ENCODE results near the gene INO80D.
"Not testable (repeated sequence)": the region's sequence is repeated elsewhere in the genome, so short reads cannot be mapped to it uniquely, and the experiment has no call there.

The INO80D gene

GRCh38 chr2:206083602-206084438, 2.2 kb downstream of the INO80D start:
- DNase-seq, result no peak

DNA sequence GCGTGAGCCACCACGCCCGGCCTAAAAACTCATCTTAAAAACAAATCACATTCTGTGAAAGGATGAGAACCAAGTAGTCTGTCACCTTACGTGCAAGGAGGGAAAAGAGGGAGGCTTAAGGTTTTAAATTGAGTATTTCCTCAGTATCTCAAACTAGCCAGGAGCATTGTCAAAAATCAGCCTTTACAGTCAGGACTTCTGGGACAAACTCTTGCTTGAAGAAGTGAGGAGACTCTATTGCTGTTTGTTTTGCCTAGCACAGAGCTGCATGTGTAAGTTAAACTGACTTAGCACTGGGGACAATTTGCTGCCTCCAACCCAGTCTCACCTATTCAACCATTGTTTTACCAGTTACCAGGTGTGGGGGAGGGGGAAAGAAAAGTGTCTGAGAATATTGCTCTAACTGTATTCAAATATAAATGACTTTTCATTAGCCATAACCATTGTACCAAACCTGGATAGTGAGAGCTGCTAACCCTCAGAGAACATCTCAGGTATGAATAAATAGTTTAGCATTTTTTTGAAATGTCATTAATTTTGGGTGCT, 3.6 kb downstream of the INO80D start:
- DNase-seq, result no peak

DNA sequence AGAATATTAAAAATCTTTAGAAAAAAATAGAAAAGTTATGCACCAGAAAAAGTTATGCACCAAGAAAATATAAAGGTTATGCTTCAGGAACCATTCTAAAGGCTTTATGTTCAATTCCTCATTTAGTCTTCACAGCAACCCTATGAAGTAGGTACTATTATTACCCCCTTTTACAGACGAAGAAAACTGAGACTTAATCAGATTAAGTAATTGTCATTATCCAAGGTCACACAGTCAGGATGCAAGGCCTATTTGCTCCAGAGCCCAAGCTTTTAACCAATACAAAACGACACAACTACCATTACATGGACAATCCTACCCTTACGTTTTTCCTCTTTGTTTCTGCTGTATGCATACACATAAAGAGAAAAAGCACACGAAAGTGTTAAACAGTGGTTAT, 5.0 kb downstream of the INO80D start:
- no peak for DNase-seq

- DNase-seq, result no peak
Measured at GRCh38 chr2:206079699-206080465, 6.1 kb downstream of the INO80D start.

DNA sequence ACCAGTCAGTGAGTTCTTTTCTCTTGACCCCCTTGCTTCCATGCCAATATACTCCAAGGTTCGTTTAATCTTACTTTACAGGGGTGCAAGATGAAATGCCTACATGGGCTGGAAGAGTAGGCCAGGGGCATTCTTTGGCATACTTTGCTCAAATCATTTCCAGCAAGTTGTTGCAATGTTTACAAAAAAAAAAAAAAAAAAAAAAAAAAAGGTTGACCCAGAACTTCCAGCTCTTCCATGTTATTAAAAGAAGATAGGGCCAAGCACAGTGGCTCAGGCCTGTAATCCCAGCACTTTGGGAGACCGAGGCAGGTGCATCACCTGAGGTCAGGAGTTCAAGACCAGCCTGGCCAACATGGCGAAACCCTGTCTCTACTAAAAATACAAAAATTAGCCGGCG, 8.1 kb downstream of the INO80D start:
- DNase-seq, result not testable (repeated sequence)

GRCh38 chr2:206075113-206075512, 10.9 kb downstream of the INO80D start:
- no peak for DNase-seq

DNA sequence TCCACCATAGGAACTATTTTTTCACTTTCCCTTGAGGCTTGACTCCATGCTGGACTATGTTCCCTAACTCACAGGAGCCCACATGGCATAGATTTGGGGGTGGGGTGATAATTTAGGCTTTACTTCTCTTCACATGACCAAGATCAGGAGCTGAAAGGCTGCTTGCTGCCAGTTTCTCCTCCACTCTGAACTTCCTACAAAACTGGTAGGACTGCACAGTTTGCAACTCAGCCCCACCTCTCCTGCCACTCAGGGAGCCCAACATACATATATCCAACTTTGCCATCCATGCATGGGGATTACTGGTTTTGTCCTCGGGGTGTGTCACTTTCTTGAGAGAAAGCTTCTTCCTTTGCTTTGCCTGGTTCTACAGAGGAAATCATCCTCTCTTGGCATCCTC, 14.2 kb downstream of the INO80D start:
- no peak for DNase-seq

DNA sequence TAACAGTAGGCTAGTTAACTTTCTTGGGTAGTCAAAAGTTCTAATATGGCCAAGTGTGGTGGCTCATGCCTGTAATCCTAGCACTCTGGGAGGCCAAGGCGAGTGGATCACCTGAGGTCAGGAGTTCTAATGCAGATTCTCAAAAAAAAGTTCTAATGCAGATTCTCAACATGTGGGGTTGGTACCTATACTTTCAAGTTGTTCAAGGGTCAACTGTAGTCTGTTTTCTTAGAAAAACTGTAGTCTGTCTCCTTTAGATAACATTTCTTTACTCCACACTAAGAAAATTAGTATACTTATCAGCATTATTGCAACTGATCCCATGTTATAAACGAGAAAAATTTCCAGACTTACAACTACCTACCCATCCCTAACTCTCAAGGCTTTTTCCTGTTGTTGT, 16.6 kb downstream of the INO80D start:
- no peak for DNase-seq

DNA sequence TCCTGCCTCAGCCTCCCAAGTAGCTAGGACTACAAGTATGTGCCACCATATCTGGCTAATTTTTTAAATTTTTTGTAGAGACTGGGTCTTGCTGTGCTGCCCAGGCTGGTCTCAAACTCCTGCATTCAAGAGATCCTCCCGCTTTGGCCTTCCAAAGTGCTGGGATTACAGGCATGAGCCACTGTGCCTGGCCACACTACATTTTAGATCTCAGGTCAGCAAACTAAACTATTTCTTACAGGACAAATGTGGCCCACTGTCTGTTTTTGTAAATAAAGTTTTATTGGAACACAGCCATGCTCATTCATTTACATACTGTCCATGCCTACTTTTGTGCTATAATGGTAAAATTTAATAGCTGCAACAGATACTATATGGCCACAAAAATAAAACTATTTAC, 17.8 kb downstream of the INO80D start:
- no peak for DNase-seq

- no peak for DNase-seq
Measured at GRCh38 chr2:206064077-206064476, 21.9 kb downstream of the INO80D start.

DNA sequence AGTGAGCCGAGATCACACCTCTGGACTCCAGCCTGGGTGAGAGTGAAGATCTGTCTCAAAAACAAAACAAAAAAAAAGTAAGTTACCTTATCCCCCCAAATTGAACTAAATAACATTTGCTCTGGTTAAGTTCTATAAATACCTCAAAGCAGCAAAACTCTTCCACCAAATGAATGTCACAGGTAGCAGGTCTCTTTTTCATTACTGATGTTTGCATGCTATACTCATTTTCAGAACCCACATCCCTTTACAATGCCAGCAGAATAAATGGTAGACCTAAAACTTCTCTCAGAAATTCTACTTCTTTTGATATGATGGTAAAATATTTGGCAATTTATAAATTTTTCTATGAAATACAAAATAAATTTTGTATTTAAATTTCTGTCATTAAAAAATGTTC, 22.3 kb downstream of the INO80D start:
- DNase-seq, result no peak

- no peak for DNase-seq
Measured at GRCh38 chr2:206062724-206063123, 23.2 kb downstream of the INO80D start.

- DNase-seq, result no peak
Measured at GRCh38 chr2:206056286-206056685, 29.7 kb downstream of the INO80D start.

DNA sequence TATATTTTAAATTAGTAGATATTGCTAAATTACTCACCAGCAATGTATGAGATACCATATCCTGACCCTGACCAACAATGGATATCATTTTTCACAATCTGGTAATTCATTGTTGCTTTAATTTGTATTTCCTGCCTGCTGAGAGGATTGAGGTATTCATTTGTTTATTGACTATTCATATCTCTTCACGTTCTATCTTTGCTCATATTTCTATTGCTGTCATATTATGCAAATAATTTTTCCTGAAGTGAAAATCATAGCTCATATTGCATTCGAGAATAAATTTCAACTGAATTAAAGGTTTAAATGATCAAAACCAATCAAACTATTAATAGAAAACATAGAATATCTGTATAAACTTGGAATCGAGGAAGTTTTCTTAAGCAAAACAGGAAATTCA, 31.0 kb downstream of the INO80D start:
- DNase-seq, result no peak

DNA sequence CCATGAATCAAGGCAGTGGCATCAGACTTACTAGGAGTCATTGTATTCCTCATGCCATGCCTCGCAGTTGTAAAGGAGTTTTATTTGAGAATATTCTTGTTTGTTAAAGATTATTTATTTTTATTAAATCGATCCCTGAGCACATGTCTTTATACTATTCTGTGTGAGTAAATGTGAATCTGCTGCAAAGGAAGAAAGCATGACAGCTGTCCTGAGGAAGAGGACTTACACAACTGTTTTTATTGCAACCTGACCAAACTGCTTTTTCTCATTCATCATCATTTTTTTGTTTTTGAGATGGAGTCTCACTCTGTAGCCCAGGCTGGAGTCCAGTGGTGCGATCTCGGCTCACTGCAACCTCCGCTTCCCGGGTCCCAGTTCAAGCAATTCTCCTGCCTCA, 34.1 kb downstream of the INO80D start:
- DNase-seq, result no peak

- no peak for DNase-seq
Measured at GRCh38 chr2:206049392-206049791, 36.6 kb downstream of the INO80D start.

DNA sequence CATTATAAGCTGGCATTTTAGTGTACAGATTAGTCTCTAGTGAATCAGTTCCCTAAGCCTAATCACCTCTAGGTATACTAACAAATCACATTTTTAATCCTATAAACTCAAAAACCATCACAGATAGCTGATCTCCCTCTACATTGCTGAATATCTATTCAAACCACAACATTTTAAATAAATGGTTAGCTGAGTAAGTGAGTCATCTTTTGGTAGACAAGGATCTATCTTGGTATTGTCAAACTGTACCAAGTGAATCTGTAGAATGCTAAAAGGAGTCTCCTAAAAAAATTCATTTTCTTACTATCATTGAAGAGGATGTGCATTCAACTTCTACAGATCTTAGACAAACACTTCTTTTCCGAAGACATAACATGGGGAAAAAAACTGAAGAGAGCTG, 40.7 kb downstream of the INO80D start:
- no peak for DNase-seq

GRCh38 chr2:206040525-206040924, 45.4 kb downstream of the INO80D start:
- DNase-seq, result no peak

- DNase-seq, result not testable (repeated sequence)
Measured at GRCh38 chr2:206035393-206035792, 50.6 kb downstream of the INO80D start.

- not testable (repeated sequence) for DNase-seq
Measured at GRCh38 chr2:206033452-206033851, 52.5 kb downstream of the INO80D start.

DNA sequence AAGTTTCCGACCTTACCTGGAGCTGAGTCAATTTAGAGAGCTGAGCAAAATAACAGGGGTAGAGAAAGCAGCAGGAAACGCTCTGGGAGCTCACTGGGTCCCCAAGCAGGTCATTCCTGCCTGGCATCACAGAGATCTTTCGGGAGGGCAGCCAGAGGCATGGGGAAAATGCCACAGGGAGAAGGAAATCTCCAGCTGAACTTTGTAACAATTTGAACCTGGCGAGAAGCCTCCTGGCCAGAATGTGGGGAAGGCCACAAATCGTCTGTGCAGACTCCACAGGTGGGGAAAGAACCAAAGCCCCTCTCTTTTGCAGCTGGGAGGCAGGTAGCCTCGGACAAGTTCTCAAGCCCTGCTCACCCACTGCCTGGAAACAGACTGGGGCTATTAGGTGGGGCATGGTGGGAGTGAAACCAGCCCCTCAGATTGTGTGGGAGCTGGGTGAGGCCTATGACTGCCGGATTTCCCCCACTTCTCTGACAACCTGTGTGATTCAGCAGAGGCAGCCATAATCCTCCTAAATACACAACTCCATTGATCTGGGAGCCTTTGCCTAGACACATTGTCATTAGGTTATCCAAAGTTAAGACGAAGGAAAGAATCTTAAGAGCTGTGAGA, 53.9 kb downstream of the INO80D start:
- DNase-seq, result no peak

GRCh38 chr2:206031162-206031784, 54.7 kb downstream of the INO80D start:
- DNase-seq, result no peak

DNA sequence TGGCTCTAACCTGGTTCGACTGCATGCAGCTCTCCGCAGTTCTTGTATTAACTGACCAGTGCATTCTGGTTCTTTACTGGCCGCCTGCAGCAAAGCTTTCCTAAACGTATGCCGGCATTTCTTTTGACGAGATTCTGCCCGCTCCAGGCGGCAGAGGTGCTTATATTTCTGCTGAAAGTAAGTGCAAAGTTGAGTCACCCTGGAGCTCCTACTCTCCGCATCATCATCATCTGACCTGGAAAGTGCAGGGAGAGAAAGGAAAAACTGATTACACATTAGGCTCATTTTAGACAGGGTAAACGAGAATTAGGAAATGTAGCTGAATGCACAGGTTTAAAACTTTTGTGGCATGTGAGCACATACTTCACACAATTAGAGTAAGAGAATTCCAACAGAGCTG, 57.9 kb downstream of the INO80D start:
- no peak for DNase-seq
